COR-L47 (cell line): ENCODE results near the gene FAM47E.
"Not testable (repeated sequence)": the region's sequence is repeated elsewhere in the genome, so short reads cannot be mapped to it uniquely, and the experiment has no call there.

Source experiments
- DNase-seq: peaks from one replicate; lab custom pipeline; 2025; lab: John Stamatoyannopoulos, UW

The FAM47E gene

DNA sequence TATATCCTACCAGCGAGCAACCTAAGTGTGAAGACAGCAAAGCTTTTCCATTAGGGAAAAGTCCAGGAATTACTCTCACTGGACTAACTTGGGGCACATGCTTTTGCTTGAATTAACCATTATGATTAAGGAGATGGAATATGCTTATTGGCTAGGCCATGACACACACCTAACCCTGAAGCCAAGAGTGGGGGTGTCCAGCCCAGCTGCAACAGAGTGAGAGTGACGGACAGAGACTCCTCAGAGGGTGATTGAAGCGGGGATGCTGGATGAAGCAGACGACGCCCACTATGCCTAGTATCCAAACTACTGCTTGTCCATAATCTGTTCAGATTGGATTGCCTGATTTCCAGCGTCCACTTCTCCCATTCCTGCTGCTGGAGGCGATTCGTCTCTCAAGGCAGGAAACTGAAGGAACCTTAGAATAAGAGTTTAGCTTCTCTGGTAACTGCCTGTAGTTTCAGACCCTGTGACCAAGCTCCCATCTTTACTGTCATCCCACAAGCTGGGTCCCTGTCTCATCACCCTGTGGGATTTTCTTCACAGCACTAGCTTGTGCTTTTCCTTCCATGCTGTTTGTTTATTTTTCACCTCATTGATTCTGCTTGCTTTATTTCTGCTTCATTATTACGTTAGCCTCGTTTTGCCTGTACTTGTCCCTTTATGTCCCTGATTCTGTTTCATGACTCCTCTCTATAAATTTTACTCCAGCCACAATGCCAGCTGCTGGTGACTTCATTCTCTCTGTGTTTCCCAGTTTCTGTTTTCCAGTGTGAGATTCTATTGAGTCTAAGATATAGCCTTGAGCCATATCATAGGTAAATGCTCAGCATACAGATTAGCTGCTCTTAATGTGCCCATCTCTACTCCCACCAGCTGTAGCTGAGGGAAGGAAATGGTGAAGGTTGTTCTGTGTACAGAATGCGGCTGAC lies 19.0 kb downstream of the FAM47E start:
- no peak for DNase-seq

DNA sequence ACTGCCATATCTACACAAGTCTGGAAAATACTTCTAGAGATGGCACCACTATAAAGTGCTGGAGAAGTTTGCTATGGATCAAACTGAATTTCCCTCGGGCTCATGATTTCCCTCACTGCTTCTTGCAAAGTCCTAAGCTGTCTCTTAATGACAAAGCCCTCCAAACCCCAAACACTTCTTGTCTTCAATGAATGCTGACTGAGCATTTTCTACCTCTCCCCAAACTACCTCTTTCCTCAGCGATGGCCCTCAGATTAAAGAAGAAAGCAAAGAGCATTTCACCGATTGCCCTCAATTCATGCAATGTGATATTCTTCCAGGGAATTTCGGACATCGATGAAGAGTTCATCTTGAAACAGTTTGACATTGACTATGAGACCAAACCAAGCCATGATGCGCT lies 19.7 kb downstream of the FAM47E start:
- no peak for DNase-seq

DNA sequence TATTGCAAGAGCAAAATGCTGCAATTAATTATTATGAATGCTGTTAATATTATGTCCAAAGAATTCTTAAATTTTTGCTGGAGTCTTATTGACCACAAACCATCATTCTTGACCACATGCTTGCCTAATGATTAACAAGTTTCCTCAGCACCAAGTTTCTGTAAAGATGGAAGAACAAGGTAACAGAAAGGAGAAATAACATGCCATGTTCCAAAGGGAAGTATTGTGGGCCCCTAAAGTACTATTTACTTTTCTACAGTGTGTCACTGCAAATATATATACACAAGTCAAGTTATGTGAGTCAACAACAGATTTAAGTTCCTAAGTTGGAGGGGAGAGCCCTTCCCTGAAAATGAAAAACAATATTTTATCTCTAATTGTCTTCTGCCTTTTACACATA lies 20.6 kb downstream of the FAM47E start:
- DNase-seq: no peak

DNA sequence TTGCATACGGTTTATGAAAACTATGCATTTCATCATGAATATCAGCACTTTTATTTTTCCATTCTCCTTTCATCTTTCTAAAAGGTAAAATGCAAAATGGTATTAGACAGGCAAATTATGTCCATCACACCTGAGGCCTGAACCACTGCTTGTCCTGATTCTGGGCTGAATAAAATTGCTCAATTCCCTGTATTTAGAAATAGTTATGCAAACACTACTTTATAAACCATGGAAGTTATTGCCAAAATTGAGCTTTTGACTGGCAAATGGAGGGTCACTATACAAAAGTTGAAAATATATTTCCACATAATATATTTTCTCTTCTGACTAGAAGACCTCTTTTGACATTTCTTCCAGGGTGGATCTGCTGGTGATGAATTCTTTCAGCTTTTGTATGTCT lies 21.1 kb downstream of the FAM47E start:
- DNase-seq: no peak

DNA sequence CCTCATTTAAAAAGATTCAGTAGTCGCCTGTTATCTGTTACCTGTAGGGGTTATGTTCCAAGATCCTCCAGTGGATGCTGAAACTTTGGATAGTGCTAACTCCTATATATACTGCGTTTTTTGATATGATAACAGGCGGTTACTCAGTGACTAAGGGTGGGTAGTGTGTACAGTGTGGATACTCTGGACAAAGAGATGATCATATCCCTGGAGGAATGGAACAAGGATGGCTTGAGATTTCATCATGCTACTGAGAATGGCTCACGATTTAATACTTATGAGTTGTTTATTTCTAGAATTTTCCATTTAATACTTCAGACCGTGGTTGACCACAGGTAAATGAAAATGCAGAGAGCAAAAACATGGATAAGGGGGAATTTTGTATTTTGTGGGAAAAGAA lies 21.5 kb downstream of the FAM47E start:
- DNase-seq: no peak

DNA sequence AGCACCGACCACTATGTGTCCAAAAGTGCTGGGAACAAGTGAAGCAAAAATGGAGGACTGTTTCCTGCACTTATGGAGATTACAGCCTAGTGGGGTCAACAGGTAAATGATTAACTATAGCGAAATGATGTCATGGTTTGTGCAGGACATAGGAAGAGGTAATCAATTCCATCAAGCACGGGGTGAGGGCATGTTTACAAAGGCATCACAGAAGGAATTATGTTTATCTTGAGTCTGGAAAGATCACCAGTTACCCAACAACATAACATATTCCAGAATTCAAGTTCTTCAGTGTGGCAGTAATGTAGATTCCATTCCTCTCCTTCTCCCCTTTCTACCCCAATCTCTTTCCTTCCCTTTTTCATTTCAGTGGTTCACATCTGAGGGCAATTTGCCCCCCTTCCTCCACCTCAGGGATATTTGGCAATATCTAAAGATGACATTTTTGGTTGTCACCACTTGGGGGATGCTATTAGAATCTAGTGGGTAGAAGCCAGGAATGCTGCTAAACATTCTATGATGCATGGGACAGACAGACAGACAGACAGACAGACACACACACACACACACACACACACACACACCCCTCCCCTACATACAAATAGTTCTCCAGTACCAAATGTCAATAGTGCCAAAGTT lies 24.1 kb downstream of the FAM47E start:
- no peak for DNase-seq

DNA sequence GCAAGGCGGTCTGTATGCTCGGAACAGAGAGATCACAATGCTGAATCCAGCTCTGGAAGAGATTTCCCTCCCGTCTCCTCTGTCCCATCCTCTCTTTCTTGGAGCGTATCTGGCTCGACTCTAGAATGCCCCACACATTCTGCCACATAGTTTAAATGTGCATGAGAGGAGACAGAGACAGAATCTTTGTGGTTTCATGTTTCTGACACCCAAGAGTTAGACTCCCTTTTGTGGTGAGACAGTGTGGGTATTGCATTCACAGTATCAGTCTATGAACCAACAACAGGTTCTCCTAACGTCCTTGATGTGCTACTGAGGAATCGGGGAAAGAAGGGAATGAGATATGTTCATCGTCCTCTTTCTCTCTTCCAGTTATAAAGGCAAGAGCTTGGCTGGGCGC lies 25.3 kb downstream of the FAM47E start:
- no peak for DNase-seq

DNA sequence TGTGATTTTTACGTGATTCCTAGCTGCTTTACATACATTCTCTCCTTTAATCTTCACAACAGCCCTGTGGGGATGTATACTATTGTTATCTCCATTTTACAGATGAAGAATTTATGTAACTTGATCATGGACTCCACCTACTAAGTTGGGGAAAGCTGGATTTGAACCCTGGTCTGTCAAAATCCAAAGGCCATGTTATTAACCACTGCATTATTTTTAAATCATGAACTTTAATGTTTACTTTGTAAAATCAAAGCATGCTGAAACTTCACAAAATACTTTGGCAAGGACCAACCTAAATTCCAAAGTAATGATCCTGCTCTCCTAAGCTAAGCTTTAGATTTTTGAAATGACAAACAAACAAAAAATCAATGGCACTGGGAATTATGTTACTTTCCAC lies 26.1 kb downstream of the FAM47E start:
- no peak for DNase-seq

DNA sequence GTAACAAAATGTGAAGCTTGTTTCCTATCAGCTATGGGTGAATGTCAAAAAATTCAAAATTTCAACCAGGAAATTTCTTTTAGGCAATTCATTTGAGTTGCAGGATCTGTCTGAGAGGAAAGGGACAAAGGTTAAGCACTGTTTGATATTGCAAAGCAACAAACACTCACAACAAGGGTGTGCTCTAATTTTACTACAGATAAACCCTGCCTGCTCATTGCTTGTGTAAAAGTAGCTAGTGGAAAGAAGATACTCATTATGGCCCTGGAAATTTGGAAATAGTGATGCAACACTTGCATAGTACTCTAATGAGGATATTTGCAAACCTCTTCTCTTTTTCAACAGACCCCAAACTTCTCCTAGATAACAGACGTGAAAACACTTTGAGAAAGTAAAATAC lies 27.1 kb downstream of the FAM47E start:
- DNase-seq: no peak

DNA sequence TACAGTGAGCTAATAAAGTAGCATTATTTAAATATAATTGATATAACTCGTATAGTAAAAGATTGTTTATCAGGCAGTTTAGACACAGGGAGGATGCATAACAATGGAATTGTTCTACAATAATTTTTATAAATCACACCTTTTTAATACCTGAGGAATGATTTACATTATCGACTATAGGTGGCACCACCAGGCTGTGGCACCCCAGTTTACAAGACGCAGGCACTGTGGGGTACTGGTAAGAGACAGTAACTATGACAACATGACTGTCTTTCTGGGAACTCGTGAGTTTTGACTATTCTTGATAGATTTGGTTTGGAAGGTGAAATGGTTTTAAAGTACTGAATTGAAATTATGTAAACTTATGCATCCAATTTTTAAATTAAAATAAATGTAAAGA lies 27.9 kb downstream of the FAM47E start:
- DNase-seq: no peak

DNA sequence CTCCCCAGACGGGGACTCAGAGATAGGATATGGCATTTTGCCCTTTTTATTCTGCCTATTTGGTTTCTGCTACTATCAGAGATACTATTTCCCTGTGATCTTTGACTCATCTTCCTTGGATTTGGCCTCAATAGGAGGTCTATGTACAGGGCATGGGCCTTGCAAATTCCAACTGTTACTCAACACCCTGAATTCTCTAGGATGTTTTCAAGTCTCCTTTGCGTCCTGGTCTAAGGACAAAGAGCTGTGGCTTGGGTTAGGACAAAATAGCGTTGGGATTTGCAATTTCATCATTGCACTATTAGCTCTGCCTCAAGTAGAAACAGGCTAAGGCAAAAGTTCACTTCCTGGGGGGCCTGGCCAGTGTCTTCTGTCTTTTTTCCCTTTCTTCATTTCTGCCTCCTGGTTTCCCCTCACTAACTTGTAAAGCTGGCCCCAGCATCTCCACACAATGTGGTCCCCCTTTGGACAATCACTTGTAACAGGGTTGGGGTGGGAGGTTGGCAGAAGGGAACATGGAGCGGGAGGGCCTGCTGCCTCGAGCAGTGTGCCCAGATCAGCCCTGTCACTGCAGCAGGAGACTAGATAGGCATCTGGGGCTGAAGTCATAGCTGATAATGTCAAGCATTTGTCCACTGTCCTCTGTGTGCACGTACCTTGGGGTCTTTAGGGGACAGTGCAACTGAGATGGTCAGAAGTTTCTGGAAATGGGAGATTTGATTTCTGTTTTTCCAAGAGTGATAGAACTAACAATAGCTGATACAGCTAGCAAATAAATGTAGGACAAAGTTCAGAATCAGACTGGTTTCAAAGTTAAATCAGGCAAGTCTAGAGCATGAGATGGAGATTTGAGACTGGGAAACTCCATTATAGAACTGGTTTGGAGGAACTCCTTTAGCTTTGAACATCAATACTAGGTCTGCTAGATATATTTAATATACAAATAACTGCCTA lies 29.2 kb downstream of the FAM47E start:
- DNase-seq: no peak

DNA sequence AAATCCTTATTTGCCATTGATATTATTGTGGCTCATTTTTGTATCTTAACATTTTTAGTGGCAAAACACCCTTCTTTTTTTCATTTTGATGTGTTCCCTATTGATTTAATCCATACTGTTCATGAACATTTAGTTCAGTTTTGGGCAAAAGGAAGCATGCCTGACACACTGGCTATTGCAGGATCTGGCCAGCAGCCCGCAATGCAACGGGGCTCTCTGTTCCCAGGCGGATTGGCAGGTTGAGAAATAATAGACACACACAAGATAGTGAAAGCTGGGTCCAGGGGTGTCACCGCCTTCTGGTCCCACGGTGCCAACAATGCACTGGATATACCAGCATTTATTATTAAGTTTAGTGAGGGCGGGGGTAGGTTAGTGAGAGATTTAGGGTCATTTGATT lies 30.1 kb downstream of the FAM47E start:
- DNase-seq: not testable (repeated sequence)

DNA sequence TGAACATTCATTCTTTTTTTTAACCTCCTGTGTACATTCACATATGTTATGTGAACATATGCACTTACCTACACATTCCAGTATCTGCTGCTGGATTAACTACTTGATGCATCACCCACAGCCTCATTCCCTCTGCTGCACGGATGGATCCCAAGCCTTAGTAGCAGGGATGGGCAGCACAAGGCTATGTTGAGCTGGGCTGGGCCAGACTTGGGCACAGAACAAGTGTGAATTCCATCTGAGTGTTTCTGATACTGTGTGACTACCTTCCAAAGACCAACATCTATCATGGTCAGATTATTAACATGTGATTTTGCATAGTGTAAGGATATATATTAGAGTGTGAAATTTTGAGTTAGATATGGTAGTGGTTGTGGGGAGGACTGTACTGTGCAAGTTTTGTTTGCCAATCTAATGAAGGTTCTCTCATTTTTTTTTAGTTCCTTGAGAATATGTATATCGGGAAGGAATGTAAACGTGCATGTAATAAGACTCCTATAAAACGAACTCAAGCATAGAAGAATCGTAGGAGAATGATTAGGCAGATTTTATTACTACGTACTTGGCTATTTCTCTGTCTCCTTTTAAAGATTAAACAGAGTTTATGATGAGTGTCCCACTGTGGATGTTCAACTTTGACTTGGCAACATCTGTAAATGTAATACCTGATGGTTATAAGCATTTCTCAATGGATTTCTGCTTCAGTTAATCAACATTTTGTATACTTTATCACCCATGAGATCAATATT lies 31.6 kb downstream of the FAM47E start:
- no peak for DNase-seq

DNA sequence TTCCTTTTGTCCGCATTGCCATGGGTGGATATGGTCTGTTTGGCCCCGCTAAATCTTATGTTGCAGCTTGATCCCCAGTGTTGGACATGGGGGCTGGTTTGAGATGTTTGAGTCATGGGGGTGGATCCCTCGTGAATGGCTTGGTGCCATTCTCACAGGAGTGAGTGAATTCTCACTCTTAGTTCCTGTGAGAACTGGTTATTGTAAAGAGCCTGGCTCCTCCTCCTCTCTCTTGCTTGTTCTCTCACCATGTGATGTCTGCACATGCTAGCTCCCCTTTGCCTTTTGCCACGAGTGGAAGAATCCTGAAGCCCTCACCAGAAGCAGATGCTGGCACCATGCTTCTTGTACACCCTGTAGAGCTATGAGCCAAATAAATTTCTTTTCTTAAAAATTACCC lies 32.4 kb downstream of the FAM47E start:
- no peak for DNase-seq

DNA sequence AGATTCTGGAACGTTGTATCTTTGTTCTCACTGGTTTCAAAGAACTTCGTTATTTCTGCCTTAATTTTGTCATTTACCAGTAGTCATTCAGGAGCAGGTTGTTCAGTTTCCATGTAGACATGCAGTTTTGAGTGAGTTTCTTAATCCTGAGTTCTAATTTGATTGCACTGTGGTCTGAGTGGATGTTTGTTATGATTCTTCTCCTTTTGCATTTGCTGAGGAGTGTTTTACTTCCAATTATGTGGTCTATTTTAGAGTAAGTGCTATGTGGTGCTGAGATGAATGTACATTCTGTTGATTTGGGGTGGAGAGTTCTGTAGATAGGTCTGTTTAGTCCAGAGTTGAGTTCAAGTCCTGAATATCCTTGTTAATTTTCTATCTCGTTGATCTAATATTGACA lies 36.3 kb downstream of the FAM47E start:
- DNase-seq: not testable (repeated sequence)

DNA sequence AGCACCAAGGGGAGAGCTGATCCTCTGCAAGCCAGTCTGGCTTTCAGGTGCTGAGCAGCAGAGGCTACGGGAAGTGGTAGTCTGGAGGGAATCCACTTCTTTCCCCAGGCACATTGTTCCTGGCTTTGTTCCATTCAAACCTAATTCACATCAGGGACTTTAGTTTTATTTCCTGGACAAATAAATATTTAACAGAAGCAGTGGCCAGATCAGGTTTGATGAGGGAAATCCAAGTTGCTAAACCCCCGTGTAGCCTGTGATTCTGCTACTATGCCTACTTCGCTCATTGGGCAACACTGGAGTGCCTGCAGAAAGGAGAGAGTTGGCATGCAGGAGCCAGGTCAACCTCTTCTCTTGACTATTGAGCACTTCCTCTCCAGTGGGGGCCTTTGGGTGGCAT lies 41.2 kb downstream of the FAM47E start:
- no peak for DNase-seq

DNA sequence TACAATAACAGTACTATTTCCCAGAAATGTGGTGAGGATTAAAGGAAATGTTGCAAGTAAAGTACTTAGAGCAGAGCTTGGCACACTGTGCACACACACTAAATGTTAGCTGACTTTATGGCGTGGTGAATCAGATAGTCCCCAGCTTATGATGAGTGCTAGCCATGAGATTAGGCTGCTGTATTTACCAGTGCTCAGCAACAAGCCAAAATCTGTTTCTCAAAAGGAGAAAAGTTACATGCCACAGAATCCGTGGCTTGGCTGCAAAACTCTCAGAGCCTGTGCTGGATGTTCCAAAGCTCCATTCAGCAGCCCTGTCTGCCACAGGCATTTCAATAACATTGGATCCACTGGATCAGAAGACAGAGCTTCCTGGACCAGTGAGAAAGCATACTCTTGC lies 42.3 kb downstream of the FAM47E start:
- no peak for DNase-seq

DNA sequence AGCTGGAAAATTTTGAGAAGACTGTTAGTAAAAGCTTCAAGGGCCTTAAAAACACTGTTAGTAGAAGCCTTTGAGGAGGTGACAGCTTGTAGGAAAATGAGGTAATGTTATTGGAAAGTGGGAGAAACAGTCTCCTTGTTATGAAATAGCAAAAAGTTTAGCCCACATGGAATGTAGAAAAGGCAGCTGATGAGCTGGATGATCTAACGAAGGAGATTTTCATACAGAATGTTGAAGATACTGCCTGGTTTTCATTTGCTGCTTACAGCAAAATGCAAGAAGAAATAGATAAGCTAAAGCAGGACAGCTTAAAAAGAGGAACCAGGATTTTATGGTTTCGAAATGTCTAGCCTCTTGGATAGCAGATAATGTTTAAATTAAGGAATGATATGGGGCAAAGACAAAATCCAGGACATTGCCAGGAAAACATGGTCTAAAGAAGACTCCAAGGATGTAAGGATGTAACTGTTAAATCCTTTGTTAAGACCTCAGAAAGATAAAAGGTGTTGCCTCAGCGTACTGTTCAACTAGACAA lies 44.8 kb downstream of the FAM47E start:
- no peak for DNase-seq

DNA sequence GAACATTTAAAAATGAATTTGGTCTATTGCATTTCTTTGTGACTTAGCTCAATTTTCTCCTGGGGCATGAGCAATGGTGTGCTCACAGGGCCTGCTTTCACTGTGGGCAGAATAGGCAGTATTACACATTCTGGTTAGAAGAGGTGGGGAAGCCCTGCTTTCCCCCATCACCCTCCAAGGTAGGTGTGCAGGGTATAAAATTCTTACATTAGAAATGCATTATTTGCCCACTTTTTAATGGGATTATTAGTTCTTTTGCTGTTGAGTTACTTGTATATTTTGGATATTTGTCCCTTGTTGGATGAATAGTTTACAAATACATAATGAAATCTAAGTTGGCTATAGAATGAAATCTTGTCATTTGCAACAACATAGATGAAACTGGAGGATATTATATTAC lies 46.7 kb downstream of the FAM47E start:
- no peak for DNase-seq

DNA sequence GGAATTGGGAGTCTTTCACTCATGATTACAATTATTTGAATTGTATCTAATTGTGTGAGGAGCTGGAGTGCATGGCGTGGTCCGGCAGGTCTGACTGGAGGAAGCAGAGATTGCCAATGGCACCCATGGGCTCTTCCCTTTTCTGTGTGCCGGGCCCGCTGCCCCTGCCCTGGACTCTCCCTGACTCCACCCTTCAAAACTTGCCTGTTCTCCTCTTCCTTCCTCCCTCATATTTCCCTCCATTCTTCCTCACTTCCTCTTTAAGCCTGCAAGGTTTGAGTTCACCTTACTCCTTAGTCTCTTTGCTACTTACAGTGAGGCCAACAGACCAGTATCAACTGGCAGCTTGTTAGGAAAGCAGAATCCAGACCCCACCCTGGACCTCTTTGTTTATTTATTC lies 48.5 kb downstream of the FAM47E start:
- DNase-seq: no peak

DNA sequence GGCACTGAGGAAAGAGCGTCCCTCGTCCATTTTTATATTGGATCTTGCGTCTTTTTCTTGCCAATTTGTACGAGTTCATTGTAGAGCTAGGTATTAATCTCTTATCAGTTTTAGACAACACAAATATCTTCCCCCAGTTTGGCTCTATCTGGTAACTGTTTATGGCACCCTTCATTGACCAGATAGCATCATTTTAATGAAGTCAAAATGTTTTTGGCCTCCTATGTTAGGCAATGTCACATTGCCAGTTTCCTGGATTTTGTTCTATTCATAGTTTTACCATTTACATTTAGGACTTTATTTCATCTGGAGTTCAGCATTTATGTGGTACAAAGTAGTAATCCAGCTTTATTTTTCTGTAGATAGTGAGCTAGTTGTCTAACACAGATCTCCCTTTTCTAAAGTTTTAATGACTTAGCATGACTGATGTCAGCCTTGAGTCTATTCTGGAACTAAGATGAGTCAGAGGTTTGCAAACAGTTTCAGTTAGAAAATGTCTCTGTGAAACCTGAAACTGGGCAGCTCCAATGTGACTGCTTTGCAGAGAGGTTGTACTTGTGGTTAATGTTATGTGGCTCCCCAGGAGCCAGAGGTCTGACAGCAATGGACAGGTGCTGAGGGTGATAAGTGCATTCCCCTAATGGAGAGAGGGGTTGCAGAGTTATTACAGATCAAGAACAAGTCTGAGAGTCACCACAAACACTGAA lies 49.7 kb downstream of the FAM47E start:
- DNase-seq: no peak
